Esophagus squamous epithelium (tissue), 4 donors: ENCODE measurements around the gene AARSD1.

Source experiments
- CTCF ChIP-seq, 6 experiments: fragments of 450-650 bp in 4 of 6; fragments of 200-600 bp in 2 of 6; sonication (generic) in 2 of 6; IDR thresholded peaks; one replicate each; pipeline ENCODE4 v1.5.1; 2016 to 2019; ENCODE audit warnings: antibody characterized with exemption in 6 of 6, mild to moderate bottlenecking in 4 of 6, moderate library complexity in 4 of 6
- POLR2A ChIP-seq, 4 donors: fragments of 450-650 bp; IDR thresholded peaks; one replicate each; pipeline ENCODE4 v1.6.1; 2017; ENCODE audit warnings: antibody characterized with exemption in 4 of 4, mild to moderate bottlenecking in 4 of 4, moderate library complexity in 3 of 4

GRCh38 chr17:42917236-42917603 is 47.0 kb downstream of the AARSD1 start:
- TF ChIP-seq CTCF (IDR thresholded peaks at IDR 0.05) = no peak
- no peak for TF ChIP-seq POLR2A (IDR thresholded peaks at IDR 0.05)
